ENCODE data around the gene ZAP70.
"Not testable (repeated sequence)": the region's sequence is repeated elsewhere in the genome, so short reads cannot be mapped to it uniquely, and the experiment has no call there.

ZAP70 gene

DNA sequence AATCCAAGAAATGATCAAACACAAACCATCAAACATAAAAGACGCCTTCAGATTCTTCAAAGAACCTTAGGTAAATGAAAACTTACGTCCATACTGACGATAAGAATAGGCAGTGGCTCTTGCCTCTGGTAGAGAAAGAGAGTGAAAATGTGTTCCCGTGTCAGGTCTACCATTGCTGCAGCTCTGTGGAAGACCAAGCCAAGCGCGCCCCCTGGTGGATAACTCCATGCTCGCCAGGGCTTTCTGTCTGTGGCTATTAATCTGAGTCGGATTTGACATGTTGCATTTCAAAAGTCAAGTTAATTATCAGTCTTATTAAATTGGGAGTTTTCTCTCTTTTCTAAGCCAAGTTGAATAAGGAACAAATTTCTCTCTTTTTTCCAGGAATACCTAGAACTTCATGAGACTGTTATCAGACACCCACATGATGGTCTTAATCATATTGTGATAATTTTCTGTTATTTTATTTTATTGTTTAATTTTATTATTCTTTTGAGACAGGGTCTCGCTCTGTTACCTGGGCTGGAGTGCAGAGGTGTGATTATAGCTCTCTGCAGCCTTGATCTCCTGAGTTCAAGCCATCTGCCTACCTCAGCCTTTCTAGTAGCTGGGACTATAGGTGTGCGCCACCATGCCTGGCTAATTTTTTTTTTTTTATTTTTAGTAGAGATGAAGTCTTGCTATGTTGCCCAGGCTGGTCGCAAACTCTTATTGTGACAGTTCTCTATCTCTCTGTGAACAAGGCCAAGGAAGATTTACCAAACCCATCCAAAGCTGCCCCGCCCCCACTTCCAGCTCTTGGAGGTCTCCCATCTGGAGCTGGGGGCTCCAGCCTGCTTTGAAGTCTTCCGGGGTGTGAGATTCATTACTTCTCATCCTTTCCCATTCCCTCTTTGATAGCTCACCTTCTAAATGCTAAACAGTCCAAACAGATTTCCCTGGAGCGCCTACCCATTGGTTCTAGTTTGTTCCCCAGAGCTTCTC is 15.8 kb upstream of the ZAP70 start:
- peak; percentile 74 to 98 (median 98) for DNase-seq (ENCODE audit: low read depth in 2 of 3, low spot score in 2 of 3)

DNA sequence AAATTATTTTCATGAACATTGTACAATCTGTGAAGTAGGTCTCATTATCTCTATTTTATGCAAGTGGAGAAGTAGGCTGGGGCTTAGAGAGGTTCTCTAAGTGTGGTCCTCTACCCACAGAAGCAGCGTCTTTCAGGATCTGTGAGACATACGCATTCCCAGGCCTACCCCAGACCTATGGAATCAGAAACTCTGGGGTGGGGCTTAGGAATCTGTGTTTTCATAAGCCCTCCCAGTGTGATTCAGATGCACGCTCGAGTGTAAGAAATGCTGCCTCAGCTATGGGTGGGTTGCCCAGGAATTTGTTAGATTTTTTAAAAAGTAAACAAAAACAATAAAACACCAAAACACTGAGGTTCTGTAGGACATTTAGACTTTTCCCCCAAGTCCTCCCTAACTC is 14.8 kb upstream of the ZAP70 start:
- DNase-seq (ENCODE audit: low read depth in 2 of 3, low spot score in 2 of 3), result no peak

DNA sequence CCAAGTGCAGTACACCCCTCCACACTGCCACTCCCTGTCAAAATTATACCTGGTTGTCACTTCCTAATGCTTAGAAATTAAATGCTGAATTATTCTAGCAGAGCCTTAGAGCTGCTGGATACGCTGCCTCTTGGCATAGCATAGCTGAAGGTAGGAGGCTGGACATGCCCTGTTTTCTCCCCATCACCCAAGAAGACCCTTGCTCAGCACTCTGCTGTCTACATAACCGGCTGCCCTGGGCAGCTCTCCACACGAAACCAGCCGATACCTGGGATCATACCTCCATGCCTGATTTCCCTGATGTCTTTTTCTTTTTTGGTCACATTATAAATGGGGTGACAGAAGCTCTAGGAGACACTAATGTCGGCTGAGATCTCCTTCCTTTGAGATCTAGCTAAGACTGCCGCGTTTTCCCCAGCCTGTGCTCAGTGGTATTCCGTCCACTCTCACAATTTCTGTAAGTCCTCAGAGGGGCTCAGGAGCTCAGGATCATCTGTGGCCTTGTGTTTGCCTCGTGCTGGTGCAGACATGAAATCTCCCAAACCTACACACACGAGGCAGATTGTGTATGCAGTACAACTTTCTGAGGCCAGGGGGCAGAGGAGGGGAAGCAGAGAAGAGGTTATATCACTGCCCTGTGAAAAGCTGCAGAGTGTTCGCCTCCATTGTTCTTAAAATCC is 13.5 kb upstream of the ZAP70 start:
- no peak for DNase-seq (ENCODE audit: low read depth in 2 of 3, low spot score in 2 of 3)

DNA sequence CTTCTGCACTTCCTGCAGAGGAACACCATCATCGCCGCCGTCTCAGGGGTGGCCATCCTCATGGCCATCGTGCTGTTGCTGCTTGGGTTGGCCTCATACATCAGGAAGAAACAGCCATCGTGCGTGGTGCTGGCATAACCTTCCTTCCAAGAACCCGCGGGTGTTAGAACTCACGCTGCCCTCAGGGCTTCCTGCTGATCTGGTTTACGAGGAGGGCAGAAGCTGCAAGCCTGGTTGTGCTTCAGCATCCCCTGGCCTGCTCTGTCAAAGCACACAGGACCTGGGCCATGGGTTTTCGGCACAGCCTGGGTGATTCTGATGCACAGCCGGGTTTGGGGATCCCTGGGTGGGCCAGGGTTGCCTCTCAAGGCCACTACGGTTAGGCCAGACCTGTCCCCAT is 12.2 kb upstream of the ZAP70 start:
- no peak for DNase-seq (ENCODE audit: low read depth in 2 of 3, low spot score in 2 of 3)

DNA sequence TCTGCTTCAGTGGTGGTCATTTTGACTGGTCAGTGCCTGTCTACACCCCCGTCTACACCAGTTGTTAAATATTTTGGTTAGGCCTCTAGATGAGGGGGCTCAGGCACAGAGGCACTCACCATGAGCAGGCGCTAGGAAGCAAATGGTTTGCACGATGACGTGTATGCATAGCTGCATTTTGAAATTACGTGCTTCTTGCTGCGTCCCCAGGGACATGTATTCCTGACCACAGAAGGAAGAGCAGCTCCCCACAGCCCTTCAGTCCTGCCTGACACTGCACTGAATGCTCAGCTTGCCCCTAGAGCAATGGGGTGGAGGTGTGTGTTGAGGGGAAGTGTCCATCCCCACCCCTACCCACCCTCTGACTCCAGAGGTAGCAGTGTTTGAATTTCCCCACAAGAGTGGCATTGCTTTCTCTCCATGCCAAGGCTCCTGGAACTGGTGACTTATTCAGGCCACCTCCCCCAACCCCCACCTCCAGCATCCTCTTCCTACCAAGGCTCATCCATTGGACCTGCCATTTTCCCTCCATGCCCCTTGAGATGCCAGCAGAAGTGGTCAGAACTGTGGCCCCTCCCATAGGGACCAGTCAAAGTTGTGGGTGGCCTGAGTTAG is 11.4 kb upstream of the ZAP70 start:
- DNase-seq (ENCODE audit: low read depth in 2 of 3, low spot score in 2 of 3), result no peak

DNA sequence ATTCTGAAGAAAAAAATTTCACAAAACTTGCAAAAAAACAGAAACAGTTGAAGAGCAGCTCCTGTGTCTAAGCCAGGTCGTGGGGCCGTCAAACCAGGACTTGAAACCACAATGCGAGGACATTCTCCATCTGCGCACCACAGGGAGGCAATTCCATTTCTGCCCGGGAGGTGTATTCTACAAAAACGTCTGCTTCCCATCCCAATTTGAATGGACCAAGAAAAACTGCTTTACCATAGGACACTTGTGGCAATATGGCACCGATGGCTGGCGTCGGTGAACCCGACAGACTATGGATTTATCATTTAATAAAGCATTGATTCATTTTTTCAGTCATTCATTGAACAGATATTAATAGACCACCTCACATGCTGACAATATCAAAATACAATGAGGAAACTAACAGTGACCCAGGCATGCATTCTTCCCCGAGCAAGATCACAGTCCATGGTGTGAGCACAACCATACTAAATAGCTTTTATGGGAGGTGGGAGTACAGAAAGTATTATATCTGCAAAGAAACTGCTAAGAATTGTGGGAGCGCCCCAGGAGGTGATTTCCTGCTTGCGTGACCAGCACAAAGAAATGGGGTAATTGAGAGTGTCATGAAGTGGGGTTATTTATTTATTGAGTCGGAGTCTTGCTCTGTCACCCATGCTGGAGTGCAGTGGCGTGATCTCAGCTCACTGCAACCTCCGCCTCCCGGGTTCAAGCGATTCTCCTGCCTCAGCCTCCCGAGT is 10.5 kb upstream of the ZAP70 start:
- no peak for DNase-seq (ENCODE audit: low read depth in 2 of 3, low spot score in 2 of 3)

DNA sequence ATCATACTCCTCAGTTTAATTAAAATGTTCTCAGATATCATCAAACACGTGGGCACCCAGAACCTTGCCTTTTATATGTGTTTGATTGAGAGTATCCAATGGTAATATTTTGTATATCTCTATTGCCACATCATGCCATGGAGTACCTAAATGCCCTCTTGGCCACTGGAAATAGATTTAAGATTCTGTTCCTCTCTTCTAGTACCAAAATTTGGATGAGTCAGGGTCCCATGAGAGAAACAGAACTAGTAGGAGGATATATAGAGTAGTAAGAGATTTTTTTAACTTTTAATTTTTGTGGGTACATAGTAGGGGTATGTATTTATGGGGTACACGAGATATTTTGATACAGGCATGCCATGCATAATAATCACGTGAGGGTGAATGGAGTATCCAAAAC is 9.6 kb upstream of the ZAP70 start:
- no peak for DNase-seq (ENCODE audit: low read depth in 2 of 3, low spot score in 2 of 3)

DNA sequence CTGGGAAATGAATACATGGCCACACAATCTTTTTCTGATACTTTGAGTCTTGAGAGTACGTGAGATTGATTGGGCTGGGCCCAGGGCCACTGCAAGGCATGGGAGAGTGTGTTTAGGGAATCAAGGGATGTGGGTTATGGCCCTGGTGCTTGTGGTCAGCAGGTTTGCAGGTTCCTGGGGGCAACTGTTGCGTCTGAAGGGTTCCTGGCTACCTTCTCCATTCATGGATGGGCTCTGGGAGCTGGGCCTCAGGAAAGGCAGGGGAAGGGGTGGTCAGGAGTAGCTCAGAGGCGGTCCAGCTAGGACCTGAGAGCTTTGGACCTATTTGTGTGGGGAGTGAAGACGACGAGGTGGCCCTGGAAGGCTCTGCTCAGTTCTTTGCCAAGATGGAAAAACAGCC is 8.4 kb upstream of the ZAP70 start:
- DNase-seq (ENCODE audit: low read depth in 2 of 3, low spot score in 2 of 3), result no peak

DNA sequence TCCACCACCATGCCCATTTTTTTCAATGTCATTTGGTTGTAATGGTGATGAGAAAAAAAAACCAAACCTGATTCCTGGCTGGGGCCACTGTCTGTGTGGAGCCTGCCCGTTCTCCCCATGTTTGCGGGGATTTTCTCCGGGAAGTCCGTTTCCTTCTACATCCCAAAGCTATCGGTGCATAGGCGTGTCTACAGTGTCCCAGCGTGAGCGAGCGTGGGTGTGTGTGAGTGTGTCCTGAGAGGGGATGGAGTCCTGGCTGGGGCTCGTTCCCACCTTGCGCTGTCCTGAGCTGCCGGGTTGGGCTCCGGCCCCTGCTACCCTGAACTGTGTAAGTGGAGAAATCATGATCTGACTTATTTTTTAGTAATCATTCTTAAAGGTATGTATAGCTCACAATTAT is 7.3 kb upstream of the ZAP70 start:
- DNase-seq (ENCODE audit: low read depth in 2 of 3, low spot score in 2 of 3), result no peak

DNA sequence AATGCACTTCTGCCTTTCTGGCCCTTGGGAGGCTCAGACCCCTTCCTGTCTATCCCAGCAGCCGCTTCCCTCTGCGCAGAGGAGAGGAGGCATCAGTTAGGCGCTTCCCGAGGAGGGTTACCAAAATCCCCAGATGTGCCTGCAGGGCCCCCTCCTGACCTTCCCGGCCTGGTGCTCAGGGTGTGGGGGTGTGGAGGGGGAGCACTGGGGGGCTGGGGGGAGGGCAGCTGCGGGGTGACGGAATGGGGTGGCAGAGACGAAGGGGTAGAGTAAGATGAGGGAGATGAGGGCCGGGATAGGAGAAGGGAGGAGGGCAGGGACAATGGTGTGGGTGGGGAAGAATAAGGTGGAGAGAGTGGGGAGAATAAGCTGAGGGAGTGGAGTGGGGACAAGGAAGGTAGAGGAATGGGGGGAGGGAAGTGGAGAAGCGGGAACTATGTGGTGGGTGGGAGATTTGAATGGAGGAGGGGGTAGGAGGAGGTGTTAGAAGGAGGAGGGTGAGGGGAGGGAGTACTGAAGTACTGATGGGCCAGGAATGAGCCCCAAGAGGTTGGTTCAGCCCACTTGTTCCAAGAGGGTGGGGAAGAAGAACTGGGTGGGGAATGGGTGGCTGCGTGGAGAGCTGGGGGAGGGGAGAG is 6.5 kb upstream of the ZAP70 start:
- DNase-seq (ENCODE audit: low read depth in 2 of 3, low spot score in 2 of 3), result no peak

DNA sequence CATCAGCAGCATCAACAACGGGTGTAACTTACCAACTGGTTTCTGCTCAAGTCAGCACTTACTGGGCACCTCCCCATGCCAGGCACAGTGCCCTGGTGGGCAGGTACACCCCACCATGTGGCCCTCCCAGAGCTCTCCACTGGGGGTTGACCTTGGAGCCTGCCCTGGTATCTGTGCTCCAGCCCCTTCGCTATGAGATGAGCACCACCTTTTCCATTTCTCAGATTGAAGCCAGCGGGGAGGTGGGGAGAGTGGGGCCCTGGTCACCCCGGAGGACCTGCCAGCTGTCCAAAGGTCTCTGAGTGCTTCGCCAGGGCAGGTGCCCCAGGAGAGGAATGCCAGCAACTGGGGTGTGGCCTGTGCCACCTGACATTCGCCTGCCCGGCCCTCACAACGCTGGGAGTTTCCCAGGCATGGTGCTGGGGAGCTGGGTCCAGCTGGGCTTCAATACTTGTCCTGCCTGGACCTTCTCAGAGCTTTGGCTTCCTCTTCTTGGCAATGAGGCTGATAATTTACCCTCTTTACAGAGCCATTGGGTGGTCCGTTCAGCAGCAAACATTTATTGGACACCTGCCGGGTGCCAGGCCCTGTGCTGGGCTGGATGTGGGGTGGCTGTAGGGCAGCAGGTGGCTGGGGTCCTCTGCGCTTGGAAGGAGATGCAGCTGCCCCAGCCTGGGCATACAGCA is 5.9 kb upstream of the ZAP70 start:
- DNase-seq (ENCODE audit: low read depth in 2 of 3, low spot score in 2 of 3), result no peak

DNA sequence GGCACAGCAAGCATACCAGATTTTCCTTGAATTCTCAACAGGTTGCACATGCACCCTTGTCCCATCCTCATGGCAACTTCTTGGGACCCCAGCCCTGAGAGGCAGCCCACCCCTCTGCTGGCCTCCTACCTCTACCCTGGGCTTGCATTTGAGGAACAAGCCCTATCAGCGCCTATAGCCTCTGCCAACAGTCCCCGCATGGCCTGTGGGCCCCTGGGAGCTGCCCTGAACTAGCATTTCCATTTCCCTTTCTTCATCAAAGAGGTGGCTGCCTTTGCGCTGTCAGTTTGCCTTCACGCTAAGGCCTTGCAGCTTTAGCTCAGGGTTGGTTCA is 5.4 kb upstream of the ZAP70 start:
- DNase-seq (ENCODE audit: low read depth in 2 of 3, low spot score in 2 of 3), result no peak

DNA sequence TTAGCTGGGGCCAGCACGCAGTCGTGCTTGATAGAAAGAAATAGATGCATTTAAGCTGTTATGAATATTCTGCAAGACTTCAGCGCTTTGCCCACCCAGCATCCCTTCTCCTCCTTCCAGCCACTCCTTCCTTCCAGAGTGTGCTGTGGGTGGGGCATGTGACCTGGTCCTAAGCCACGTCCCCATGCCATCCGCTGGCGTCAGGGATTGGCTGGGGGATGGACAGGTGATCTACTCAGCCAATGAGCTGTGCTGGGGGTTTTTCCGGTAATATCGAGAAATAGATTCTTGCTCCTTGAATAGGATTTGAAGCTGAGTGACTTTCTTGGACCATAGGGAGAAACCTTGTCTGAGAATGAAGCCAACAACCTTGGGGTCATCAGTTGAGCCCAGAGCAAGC is 4.8 kb upstream of the ZAP70 start:
- no peak for DNase-seq (ENCODE audit: low read depth in 2 of 3, low spot score in 2 of 3)

DNA sequence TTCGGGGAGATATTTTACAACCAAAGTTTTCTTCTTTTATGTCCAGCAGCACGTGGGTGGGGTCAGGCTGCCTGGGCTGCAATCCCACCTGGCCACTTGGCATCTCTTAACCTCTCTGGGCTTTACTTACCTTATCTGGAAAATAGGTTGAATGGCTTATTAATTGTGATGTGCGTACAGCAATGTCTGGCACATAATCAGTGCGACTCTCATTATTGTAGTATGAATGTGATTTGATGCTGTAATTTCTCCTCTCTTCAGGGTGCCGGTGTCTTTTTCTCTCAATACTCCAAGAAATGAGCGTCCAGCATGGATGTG is 2.0 kb upstream of the ZAP70 start:
- no peak for DNase-seq (ENCODE audit: low read depth in 2 of 3, low spot score in 2 of 3)

DNA sequence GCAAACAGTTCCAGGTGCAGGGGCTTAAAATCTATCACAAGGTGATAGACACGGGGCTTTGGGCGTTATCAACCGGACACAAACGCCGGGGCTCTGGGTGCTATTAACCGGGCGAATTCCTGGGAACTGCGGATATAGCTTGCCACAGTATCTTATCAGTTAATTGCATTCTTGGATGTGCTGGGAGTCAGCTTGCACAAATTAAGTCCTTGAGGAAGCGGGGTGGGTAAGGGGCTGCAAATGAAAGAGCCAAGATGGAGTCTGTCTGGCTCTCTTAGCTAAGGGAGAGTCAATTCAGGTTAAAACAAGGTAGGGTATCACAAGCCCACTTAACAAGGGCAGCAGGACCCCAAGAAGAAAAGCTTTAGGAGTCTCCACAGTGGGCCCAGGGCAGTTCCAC is 1.2 kb upstream of the ZAP70 start:
- DNase-seq (ENCODE audit: low read depth in 2 of 3, low spot score in 2 of 3), result not testable (repeated sequence)

DNA sequence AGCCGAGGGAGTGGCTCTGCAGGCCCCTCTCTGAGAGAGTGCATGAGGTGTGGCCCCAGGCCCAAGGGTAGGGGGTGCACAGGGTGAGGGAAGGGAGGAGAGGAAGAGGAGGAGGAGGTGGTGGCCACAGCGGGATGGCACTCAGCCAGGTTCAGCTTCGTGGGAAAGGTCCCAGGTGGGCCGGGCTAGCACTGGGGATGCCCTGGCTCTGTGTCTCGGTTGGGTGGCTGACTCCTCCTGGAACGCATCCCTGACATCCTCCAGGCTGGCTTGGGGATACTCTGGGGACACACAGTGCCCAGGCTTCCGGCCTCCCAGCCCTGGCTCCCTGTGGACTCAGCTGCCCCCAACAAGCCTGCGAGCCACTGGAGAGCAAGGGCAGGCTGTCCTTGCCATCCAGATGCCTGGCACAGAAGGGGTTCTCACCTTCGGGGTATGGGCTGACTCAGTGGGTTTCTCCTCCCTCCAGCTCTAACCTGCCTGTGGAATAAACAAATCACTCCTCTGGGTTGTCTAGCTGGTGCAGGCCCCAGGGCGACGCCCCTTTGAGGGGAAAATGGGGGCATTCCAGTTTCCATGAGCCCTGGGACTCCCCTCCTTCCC is 582 bp upstream of the ZAP70 start:
- peak in 1 of 3 experiments; percentile 43 for DNase-seq (ENCODE audit: low read depth in 2 of 3, low spot score in 2 of 3)

DNA sequence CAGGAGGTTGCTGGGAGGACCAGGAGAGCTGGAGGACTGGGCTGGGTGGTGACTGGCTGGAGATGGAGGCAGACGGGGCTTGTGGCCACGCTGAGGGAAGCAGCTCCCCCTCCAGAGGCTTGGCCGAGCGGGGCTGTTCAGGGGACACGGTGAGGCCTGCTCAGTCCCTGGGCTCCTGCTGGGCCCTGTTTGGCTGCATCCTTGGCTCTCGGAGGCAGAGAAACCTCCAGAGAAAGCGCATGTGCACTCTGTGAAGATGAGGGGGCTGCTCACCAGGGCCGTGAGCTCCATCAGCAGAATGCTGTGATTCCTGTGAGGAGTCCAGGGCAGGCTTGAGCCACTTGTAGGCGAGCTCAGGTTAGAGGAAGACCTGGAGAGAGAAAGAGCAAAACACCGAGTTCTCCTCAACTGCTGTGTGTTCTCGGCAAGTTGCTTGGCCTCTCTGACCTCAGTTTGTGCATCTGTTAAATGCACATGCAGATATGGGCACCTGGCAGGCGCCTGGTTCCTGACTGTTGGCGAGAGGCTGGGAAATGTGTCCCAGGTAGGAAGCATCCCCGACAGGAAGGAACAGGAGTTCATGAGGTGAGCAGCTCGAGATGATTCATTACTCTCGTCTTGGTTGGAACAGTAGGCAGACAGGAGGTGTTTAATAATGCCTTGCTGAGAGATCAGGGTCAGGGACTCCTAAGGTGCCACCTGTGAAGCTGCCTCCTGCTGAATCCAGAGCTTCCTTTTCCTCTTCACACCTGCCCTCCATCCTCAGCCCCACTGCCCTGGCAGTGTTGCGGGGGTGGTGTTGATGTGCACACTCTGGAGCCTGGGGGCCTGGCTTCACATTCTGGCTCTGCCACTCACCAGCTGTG is 941 bp downstream of the ZAP70 start:
- DNase-seq (ENCODE audit: low read depth in 2 of 3, low spot score in 2 of 3), result no peak

DNA sequence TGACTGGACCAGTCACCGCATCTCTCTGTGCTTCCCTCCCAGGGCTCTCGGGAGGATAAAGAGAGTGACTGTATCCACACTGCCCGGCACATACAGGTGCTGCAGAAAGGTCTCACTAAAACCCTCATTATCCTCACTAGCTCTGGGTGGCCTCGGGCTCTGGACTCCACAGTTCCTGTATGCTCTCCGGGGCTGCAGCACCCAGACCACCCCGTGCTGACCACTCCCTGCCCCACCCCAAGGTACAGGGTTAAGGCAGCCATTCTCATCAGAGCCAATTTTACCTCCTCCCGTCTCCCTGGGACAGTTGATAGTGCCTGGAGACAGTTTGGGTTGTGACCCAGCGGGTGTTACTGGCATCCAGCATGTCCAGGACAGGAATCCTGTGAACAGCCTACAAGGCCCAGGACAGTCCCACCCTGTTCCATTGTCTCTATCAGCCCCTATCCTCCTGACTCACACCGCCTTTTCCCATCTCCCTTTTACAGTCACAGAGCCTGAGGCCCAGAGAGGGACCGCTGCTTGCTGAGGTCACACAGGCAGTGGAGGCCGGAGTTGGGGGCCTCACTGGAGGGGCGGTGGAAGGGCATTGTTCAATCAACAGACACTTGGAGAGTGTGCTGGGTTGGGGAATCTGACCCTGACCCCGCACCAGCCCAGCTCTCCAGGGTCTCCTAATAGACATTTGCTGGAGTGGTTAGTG is 1.7 kb downstream of the ZAP70 start:
- DNase-seq (ENCODE audit: low read depth in 2 of 3, low spot score in 2 of 3), result no peak

All from activated CD8-positive, alpha-beta memory T cell treated with anti-CD3 and anti-CD28 coated beads for 48 hours (primary cell).